SK-N-SH (cell line): ENCODE results near the gene CDC45.

ENCODE experiments used
- CHD2 ChIP-seq: fragments of 150-350 bp; IDR thresholded peaks from 2 replicates; pipeline ENCODE4 v1.6.1; 2018; ENCODE audit warnings: low read length; ENCODE audit not compliant: partially characterized antibody
- CTCF ChIP-seq: fragments of 200-600 bp; sonication (generic); IDR thresholded peaks from 2 replicates; pipeline ENCODE4 v1.6.1; 2017; ENCODE audit warnings: antibody characterized with exemption, mild to moderate bottlenecking, moderate library complexity
- ELF1 ChIP-seq: IDR thresholded peaks from 2 replicates; pipeline ENCODE4 v1.4.0; 2012
- EP300 ChIP-seq, 2 experiments: IDR thresholded peaks; 2 replicates each; pipeline versions ENCODE4 v1.4.0 to v1.6.1; 2012; ENCODE audit warnings: borderline replicate concordance in 1 of 2, low read depth in 1 of 2, low read length in 1 of 2
- EZH2phosphoT487 ChIP-seq: fragments of 200-600 bp; sonication (generic); IDR thresholded peaks from 2 replicates; pipeline ENCODE4 v1.6.1; 2017; ENCODE audit warnings: low read depth, mixed run types, mild to moderate bottlenecking, antibody characterized with exemption, moderate library complexity, borderline replicate concordance
- JUND ChIP-seq: IDR thresholded peaks from 2 replicates; pipeline ENCODE4 v1.4.0; 2012
- PBX3 ChIP-seq: IDR thresholded peaks from 2 replicates; pipeline ENCODE4; 2012
- POLR2AphosphoS5 ChIP-seq: IDR thresholded peaks from 2 replicates; pipeline ENCODE4 v1.6.1; 2012; ENCODE audit warnings: low read depth, low read length
- RCOR1 ChIP-seq: fragments of 150-350 bp; IDR thresholded peaks from 2 replicates; pipeline ENCODE4 v1.6.1; 2017; ENCODE audit warnings: antibody characterized with exemption, low read length
- REST ChIP-seq: IDR thresholded peaks from 2 replicates; pipeline ENCODE4 v1.6.1; 2012; ENCODE audit warnings: mild to moderate bottlenecking, low read depth, low read length, moderate library complexity
- RXRA ChIP-seq: IDR thresholded peaks from 2 replicates; pipeline ENCODE4 v1.4.0; 2012; ENCODE audit warnings: low read depth, mild to moderate bottlenecking, borderline replicate concordance
- USF2 ChIP-seq: fragments of 150-350 bp; IDR thresholded peaks from 2 replicates; pipeline ENCODE4 v1.6.1; 2017; ENCODE audit warnings: antibody characterized with exemption, low read length, low read depth, borderline replicate concordance

GRCh38 chr22:19515654-19516377 lies 36.1 kb downstream of the CDC45 start:
- TF ChIP-seq RCOR1, result no peak
- no peak for TF ChIP-seq REST
- no peak for TF ChIP-seq CHD2
- TF ChIP-seq CTCF, result no peak
- TF ChIP-seq USF2, result no peak
- no peak for TF ChIP-seq PBX3
- no peak for TF ChIP-seq RXRA
- TF ChIP-seq ELF1, result no peak
- TF ChIP-seq POLR2AphosphoS5, result no peak
- TF ChIP-seq JUND, result no peak
- no peak for TF ChIP-seq EP300 (IDR thresholded peaks at IDR 0.05; ENCODE audit: borderline replicate concordance in 1 of 2, low read depth in 1 of 2, low read length in 1 of 2)
- TF ChIP-seq EZH2phosphoT487, result no peak
